Esophagus squamous epithelium (tissue), 5 donors: ENCODE data around the gene SPECC1. TPM values are rescaled to one million over a fixed set of nuclear protein-coding genes. Genes with fewer than 3 reads are reported as not detected.
"Not testable (repeated sequence)": the region's sequence is repeated elsewhere in the genome, so short reads cannot be mapped to it uniquely, and the experiment has no call there.

Experiments
- DNase-seq: peaks from one replicate; lab custom pipeline; 2025; lab: John Stamatoyannopoulos, UW
- H3K27ac ChIP-seq, 4 donors: fragments of 200-600 bp; sonication (generic); one replicate each; pipeline ENCODE4 v1.5.1; 2016 to 2019; ENCODE audit warnings: mild to moderate bottlenecking in 1 of 4
- H3K27me3 ChIP-seq, 4 donors: fragments of 200-600 bp; sonication (generic); 1 replicate in 3 of 4; 2 replicates in 1 of 4; pipeline versions ENCODE4 v1.5.1 to v1.6.0; 2017 to 2021; ENCODE audit warnings: antibody characterized with exemption in 1 of 4
- H3K36me3 ChIP-seq, 3 donors: fragments of 200-600 bp; sonication (generic); one replicate each; pipeline ENCODE4 v1.5.1; 2016 to 2019
- H3K4me1 ChIP-seq, 3 donors: fragments of 200-600 bp; sonication (generic); one replicate each; pipeline ENCODE4 v1.5.1; 2017 to 2019
- H3K4me3 ChIP-seq, 4 donors: fragments of 200-600 bp; sonication (generic); 1 replicate in 3 of 4; 2 replicates in 1 of 4; pipeline ENCODE4 v1.5.1; 2016 to 2019; ENCODE audit warnings: mild to moderate bottlenecking in 2 of 4, moderate library complexity in 1 of 4
- H3K9me3 ChIP-seq, 3 donors: fragments of 200-600 bp; sonication (generic); one replicate each; pipeline ENCODE4 v1.5.1; 2016 to 2019
- CTCF ChIP-seq, 6 experiments: fragments of 450-650 bp in 4 of 6; fragments of 200-600 bp in 2 of 6; sonication (generic) in 2 of 6; IDR thresholded peaks; one replicate each; pipeline ENCODE4 v1.5.1; 2016 to 2019; ENCODE audit warnings: antibody characterized with exemption in 6 of 6, mild to moderate bottlenecking in 4 of 6, moderate library complexity in 4 of 6
- POLR2A ChIP-seq, 4 donors: fragments of 450-650 bp; IDR thresholded peaks; one replicate each; pipeline ENCODE4 v1.6.1; 2017; ENCODE audit warnings: antibody characterized with exemption in 4 of 4, mild to moderate bottlenecking in 4 of 4, moderate library complexity in 3 of 4
- WGBS, 2 donors: methylation state at CpG; one replicate each; pipeline ENCODE4 v1.1.5; 2018; 5-methylcytosine and 5-hydroxymethylcytosine counted together
- intact Hi-C: fragments of 100-400 bp; cut with DNase I; formaldehyde crosslinking; loops from one replicate; pipeline ENCODE4 v1.15.0; 2022
- total RNA-seq, 4 donors: library from RNA; depleted of rRNA; stranded (reverse); fragments of >200 nt; gene quantifications; one replicate each; pipeline ENCODE4 v1.1.0, GENCODE V29; 2016
- donor health status: DM: yes; HTN: yes; CAD: no.

Gene SPECC1
- total RNA-seq, 4 donors from 2014 or later = 13.8 to 29.6 (median 19.0) TPM

GRCh38 chr17:20105539-20106280 lies 96.6 kb downstream of the SPECC1 start:
- Histone ChIP-seq H3K4me3 (no peak overlapping the region), H3K27ac (no peak overlapping the region), H3K4me1 (peaks cover 0 to 8% (median 4%) of the 10 kb centered on the region in 3 donors), H3K36me3 (no peaks in the 10 kb centered on the region), H3K9me3 (no peaks in the 10 kb centered on the region), H3K27me3 (no peaks in the 10 kb centered on the region)
- TF ChIP-seq POLR2A (IDR thresholded peaks at IDR 0.05) = no peak
- TF ChIP-seq CTCF (IDR thresholded peaks at IDR 0.05) = no peak
- no peak for DNase-seq
- intact Hi-C loops = no loop called here
- WGBS, 2 donors = 65 to 91% methylated on average over 7 to 8 of the region's 8 CpGs

- DNase-seq, intact Hi-C loops, H3K4me3 ChIP-seq, H3K4me1 ChIP-seq, H3K27me3 ChIP-seq, H3K36me3 ChIP-seq, H3K9me3 ChIP-seq, H3K27ac ChIP-seq: not testable (repeated sequence)
These were observed 97.3 kb downstream of the SPECC1 start for GRCh38 chr17:20106446-20106845.

GRCh38 chr17:20109076-20109475 lies 99.9 kb downstream of the SPECC1 start:
- no peak for DNase-seq
- intact Hi-C loops = no loop called here
- Histone ChIP-seq H3K4me1 (no peaks in the 10 kb centered on the region), H3K27ac (no peak overlapping the region), H3K36me3 (peaks cover 0 to 5% (median 0%) of the 10 kb centered on the region in 3 donors), H3K4me3 (no peak overlapping the region), H3K27me3 (no peaks in the 10 kb centered on the region), H3K9me3 (no peaks in the 10 kb centered on the region)
- no peak for TF ChIP-seq POLR2A (IDR thresholded peaks at IDR 0.05)
- 90 to 93% methylated on average over 4 to 5 of the region's 5 CpGs for WGBS, 2 donors

GRCh38 chr17:20111538-20111937 lies 102.4 kb downstream of the SPECC1 start:
- no peaks in the 10 kb centered on the region for H3K4me1 ChIP-seq
- 77 to 90% methylated on average over 10 of the region's 10 CpGs for WGBS, 2 donors
- intact Hi-C loops = no loop called here

DNA sequence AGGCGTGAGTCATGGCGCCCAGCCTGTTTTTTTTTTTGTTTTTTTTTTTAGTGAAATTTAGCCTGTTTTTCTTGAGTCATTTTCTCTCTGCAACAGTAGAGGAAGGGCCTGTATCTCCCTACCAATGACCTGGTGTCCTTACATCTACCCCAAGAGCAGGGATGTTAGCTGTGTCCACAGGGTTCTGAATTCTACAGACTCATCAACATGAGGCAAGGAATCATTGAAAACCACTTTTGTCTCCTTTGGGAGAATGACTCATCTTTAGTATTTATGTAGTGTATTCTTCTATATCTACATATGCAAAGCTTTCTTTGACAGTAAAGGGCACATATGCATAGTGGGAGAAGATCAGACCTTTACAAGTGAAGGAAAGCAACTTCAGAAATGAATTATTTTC lies 105.3 kb downstream of the SPECC1 start:
- Histone ChIP-seq H3K4me1 (peaks cover 0 to 4% (median 0%) of the 10 kb centered on the region in 3 donors), H3K9me3 (no peaks in the 10 kb centered on the region), H3K27me3 (no peaks in the 10 kb centered on the region), H3K36me3 (peaks cover 0 to 5% (median 0%) of the 10 kb centered on the region in 3 donors), H3K4me3 (no peak overlapping the region), H3K27ac (no peak overlapping the region)
- intact Hi-C loops = no loop called here
- TF ChIP-seq CTCF (IDR thresholded peaks at IDR 0.05) (no peak), POLR2A (IDR thresholded peaks at IDR 0.05) (no peak)
- WGBS, 2 donors = 83 to 93% methylated on average over 2 of the region's 2 CpGs
- DNase-seq = no peak

More at GRCh38 chr17:20111538-20111937, 102.4 kb downstream of the SPECC1 start:
- no peak overlapping the region for H3K4me3 ChIP-seq
- H3K27ac ChIP-seq = no peak overlapping the region
- TF ChIP-seq CTCF (IDR thresholded peaks at IDR 0.05) = no peak
- no peak for TF ChIP-seq POLR2A (IDR thresholded peaks at IDR 0.05)
- DNase-seq = no peak
- peaks cover 0 to 5% (median 0%) of the 10 kb centered on the region in 3 donors for H3K36me3 ChIP-seq
- no peaks in the 10 kb centered on the region for H3K27me3 ChIP-seq
- no peaks in the 10 kb centered on the region for H3K9me3 ChIP-seq

DNA sequence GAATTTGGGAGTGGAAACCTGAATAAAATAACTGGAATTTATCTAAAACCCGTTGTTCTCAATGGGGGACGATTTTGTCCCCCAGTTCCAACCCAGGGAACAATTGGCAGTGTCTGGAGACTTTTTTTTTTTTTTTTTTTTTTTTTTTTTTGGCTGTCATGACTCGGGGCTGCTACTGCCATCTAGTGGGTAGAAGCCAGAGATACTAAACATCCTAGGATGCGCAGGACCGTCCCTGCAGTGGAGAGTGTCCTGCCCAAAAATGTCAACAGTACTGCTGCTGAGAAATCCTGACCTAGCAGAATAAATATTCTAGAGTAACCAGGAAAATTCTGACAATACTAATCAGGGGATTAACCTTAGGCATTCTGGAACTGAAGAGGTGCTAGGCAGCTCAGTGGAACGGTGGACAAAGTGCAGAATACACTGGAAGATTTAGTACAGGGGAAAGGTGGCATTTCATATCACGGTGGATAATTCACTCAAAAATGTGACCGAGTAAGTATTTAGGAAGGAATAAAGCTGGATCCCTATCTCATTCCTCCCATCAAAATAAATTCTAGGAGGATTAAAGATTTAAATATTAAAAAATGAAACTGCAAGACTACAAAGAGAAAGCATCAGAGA lies 107.6 kb downstream of the SPECC1 start:
- H3K27me3 ChIP-seq = no peaks in the 10 kb centered on the region
- TF ChIP-seq POLR2A (IDR thresholded peaks at IDR 0.05) (no peak), CTCF (IDR thresholded peaks at IDR 0.05) (peak; percentile 26 to 64 (median 48))
- peaks cover 0 to under 1% (median 0%) of the 10 kb centered on the region in 3 donors for H3K36me3 ChIP-seq
- intact Hi-C loops = loop anchor here (5.0 kb wide), 1 partner anchor 119 kb away; no protein-coding TSS in a partner anchor
- no peak overlapping the region for H3K27ac ChIP-seq
- no peak overlapping the region for H3K4me3 ChIP-seq
- DNase-seq = no peak
- peaks cover 0 to 5% (median 0%) of the 10 kb centered on the region in 3 donors for H3K4me1 ChIP-seq
- no peaks in the 10 kb centered on the region for H3K9me3 ChIP-seq
- 12 to 16% methylated on average over 8 of the region's 8 CpGs for WGBS, 2 donors
